Activated CD4-positive, alpha-beta T cell treated with anti-CD3 and anti-CD28 coated beads for 48 hours (primary cell): ENCODE measurements around the gene MPP4.

Experiments used
- DNase-seq: peaks from one replicate; pipeline ENCODE4 v3.0.0-alpha.2; 2020

Gene MPP4

DNA sequence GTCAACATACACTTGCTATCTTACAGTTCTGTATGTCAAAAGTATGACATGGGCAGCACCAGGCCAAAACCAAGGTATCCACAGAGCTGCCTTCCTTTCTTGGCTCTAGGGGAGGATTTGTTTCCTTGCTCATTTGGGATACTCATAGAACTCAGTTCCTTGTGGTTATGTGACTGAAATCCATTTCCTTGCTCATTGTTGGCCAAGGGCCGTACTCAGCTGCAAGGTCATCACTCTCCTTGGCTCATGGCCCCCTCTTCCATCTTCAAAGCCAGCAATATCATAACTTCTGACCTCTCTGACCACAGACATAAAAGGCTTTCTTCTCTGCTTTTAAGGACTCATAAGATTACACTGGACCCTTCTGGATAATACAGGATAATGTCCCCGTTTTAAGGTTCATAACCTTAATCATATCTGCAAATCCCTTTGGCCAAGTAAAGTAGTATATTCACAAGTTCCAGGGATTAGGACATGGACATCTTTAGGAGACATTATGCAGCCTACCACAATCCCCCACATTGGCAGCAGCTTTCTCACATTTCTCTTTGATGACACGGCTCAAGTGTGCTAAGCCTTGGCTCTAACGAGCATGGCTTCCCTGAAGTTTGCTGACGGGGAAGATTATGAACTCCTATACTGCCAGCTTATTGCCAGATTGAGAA is 76.0 kb downstream of the MPP4 start:
- DNase-seq, result no peak

DNA sequence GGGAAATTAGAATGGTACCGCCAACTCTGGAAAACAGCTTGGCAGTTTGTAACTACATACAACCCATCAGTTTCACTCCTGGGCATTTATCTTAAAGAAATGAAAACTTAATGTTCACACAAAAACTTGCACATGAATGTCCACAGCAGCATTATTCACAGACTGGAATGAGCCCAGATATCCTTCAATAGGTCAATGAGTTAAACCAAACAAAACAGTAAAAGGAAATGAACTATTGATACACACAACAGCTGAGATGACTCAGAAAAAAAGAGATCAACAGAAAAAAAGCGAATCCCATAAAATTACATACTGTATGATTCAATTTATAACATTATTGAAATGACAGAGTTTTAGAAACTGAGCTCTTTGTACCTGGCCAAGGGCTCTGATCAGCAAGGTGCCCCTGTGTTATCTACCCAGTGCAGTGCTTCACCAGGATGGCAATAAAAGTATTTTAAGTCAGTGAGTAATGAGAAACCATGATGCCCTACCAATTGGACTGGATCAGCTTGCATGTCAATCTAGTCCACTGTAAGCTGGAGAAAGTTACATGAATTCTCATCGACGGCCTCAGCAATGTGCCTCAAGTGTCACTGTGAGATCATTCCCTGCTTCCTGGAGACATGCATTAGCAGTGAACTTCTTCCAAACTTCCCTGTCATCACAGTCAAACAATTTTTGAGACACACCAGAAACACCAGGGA is 77.0 kb downstream of the MPP4 start:
- no peak for DNase-seq

DNA sequence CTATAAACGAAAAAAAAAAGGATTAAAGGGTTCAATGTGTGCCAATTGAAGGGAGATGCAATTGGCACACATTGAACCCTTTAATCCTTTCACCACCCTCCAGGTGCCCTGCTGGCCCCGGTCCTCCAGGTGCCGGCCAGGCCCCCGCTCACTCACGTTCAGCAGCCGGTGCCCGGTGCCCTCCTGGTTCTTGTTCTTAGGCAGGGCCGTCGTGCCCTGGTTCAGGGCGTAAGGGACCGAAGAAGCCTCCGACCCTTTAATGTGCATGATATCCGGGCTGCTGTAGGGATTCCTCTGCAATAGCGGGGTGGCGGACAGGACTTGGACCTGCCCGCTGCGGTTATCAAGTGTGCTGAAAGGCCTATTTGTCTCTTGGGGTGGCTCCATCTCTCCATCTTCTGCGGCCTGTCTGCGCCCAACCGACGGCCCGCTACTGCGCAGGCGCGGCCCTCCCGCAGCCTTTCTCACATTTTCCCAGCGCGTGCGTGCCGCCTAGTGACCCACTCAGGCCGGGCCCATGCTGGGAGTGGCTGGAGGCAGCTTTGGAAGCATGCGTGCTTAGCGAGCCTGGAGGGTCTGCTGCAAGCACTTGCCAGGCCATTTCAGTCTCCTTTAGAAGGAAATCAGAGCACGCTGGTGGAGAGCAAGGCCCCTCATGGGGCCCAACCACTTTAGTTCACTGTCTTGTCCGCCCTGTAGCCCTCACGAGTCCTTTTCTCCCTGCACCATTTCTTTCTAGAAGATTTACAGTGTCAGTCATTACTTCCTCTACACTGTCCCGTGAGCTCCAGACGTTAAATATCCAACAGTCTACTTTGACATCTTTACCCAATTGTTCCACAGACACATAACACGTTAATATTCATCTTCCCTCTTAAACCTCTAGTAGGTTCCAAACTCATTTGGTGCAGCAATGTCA is 79.4 kb downstream of the MPP4 start:
- DNase-seq, result peak; percentile 12

DNA sequence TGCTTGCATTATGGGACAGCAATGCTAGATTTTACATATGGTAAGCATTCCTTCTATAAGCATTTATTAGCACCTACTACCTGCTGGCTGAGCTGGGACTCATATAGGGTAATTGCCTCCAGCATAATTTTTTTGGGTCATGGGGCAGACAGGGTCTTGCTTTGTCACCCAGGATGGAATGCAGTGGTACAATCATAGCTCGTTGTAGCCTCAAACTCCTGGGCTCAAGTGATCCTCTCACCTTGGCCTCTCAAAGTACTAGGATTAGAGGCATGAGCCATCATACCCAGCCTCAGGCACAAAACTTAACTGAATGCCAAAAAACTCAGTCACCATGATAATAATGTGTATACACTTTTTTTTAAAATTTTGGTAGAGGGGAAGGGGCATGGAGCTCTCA is 90.4 kb downstream of the MPP4 start:
- no peak for DNase-seq

DNA sequence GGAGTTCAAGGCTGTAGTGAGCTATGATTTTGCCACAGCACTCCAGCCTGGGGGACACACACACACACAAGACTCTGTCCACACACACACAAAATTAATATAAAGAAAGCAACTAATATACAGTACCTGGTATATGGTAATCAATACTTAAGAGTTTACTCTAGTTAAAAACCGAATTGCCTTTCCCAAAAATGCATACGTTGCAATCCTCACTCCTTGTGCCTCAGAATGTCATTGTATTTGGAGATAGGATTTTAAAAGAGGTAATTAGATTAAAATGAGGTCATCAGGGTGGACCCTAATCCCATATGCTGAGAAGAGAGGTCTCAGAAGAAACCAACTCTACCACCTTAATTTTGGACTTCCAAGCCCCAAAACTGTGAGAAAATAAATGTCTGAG is 90.9 kb downstream of the MPP4 start:
- no peak for DNase-seq

DNA sequence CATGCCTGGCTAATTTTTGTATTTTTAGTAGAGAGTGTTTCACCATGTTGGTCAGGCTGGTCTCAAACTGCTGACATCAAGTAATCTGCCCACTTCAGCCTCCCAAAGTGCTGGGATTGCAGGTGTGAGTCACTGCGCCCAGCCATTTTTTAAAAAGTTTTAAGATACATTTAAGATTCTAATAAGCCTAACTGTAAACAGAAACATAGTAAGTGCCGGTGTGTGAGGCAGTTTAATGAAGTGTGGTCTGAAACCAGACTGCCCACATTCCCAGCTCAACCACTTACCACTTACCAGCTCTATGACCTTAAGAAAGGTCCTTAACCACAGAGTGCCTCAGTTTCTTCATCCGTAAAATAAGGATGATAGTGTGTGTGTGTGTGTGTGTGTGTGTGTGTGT is 97.5 kb downstream of the MPP4 start:
- DNase-seq, result no peak

DNA sequence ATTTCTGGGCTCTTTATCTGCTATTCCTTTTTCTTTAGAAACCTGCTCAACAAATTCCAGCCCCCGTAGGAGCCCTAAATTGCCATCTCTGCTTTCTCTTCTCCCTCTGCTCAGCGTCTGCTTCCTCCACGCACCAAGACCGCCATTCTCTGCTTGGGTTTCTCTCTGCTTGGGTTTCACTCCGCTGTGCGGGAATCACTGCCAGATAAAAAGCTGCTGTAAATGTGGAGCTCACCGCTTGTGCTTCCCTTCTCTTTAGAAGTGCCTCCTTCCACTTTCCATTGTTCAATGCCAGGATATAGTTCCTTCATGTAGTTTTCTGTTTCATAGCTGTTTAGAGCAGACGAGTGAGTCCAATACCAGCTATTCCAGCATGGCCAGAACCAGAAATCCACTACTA is 101.0 kb downstream of the MPP4 start:
- DNase-seq, result no peak
